Right renal cortex interstitium (tissue), 3 donors: Measurements from ENCODE around the gene TANC1. TPM values are rescaled to one million over a fixed set of nuclear protein-coding genes. Genes with fewer than 3 reads are reported as not detected.

Source experiments
- DNase-seq, 3 donors: peaks; one replicate each; pipeline ENCODE4 v3.0.0-alpha.2; 2013; ENCODE audit warnings: low read depth in 3 of 3, low spot score in 2 of 3
- polyA plus RNA-seq, 3 donors: library from polyadenylated mRNA; unstranded; fragments of 120-200 nt; gene quantifications; one replicate each; pipeline ENCODE4 v1.2.1, GENCODE V29; 2013; ENCODE audit not compliant: insufficient read length in 3 of 3

Gene TANC1
- polyA plus RNA-seq, 3 donors: 47.0 to 55.6 (median 52.8) TPM

GRCh38 chr2:159209341-159210306 is 241.2 kb downstream of the TANC1 start:
- no peak for DNase-seq

- DNase-seq: peak in 2 of 3 donors; percentile 20 to 32
Observed at GRCh38 chr2:159211447-159212396, 243.3 kb downstream of the TANC1 start.

- DNase-seq: no peak
Observed at GRCh38 chr2:159213296-159213695, 244.9 kb downstream of the TANC1 start.

GRCh38 chr2:159214325-159214865 is 246.0 kb downstream of the TANC1 start:
- no peak for DNase-seq

GRCh38 chr2:159215116-159215515 is 246.7 kb downstream of the TANC1 start:
- no peak for DNase-seq

GRCh38 chr2:159217676-159218075 is 249.2 kb downstream of the TANC1 start:
- DNase-seq: no peak

GRCh38 chr2:159218389-159218788 is 249.9 kb downstream of the TANC1 start:
- no peak for DNase-seq

- DNase-seq: no peak
Observed at GRCh38 chr2:159219394-159219998, 251.1 kb downstream of the TANC1 start.

GRCh38 chr2:159224061-159224813 is 255.8 kb downstream of the TANC1 start:
- no peak for DNase-seq

- no peak for DNase-seq
Observed at GRCh38 chr2:159225025-159226016, 256.9 kb downstream of the TANC1 start.

- no peak for DNase-seq
Observed at GRCh38 chr2:159226059-159226461, 257.6 kb downstream of the TANC1 start.

- DNase-seq: no peak
Observed at GRCh38 chr2:159226608-159227385, 258.4 kb downstream of the TANC1 start.

GRCh38 chr2:159227467-159227866 is 259.0 kb downstream of the TANC1 start:
- DNase-seq: no peak

- DNase-seq: no peak
Observed at GRCh38 chr2:159228081-159228581, 259.7 kb downstream of the TANC1 start.

- DNase-seq: no peak
Observed at GRCh38 chr2:159229476-159230144, 261.2 kb downstream of the TANC1 start.

- no peak for DNase-seq
Observed at GRCh38 chr2:159230145-159230877, 261.9 kb downstream of the TANC1 start.
